ENCODE data around the gene CD3D.
"Not testable (repeated sequence)": the region's sequence is repeated elsewhere in the genome, so short reads cannot be mapped to it uniquely, and the experiment has no call there.

CD3D gene

DNA sequence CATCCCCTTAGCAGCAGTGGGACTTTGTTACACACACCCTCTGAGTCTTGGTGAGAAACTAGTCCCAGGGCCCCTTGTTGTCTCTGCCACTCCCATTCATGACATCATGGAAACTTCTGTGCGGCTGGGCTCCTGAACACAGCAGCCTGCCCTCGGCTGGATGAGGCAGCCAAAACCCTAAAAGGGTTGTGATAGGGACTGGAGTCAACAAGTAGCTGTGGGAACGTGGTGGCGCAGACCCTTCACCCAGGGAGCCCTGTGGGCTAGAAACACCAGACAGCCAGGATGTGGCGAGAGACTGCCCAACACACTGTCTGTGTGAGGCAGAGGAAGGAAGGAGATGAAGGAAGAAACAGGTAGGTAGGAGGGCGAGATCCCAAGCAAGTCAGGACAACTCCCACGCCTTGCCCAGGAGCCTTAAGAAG lies 3.9 kb downstream of the CD3D start:
- DNase-seq: no peak

DNA sequence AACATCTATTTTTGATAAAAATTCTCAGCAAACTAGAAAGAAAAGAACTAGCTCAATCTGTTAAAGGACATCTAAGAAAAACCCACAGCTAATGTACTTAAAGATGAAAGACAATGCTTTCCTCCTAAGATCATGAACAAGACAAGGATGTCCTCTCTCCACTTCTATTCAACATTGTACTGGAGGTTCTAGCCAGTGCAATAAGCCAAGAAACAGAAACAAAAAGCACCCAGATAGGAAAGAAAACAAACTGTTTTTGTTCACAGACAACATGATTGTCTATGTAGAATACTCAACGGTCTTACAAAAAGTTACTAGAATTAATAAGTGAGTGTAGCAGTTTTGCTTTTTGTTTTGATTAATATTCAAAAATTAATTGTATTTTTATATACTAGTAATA lies 7.8 kb downstream of the CD3D start:
- no peak for DNase-seq

DNA sequence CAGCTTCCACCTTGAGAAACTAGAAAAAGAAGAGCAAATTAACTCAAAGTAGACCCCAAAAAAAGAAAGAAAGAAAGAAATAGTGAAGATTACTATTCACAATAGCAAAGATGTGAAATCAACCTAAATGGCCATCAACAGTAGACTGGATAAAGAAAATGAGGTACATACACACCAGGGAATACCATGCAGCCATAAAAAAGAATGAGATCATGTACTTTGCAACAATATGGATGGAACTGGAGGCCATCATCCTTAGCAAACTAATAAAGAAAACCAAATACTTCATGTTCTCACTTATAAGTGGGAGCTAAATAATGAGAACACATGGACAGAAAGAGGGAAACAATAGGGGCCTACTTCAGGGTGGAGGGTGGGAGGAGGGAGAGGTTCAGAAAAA lies 13.8 kb downstream of the CD3D start:
- DNase-seq: no peak

DNA sequence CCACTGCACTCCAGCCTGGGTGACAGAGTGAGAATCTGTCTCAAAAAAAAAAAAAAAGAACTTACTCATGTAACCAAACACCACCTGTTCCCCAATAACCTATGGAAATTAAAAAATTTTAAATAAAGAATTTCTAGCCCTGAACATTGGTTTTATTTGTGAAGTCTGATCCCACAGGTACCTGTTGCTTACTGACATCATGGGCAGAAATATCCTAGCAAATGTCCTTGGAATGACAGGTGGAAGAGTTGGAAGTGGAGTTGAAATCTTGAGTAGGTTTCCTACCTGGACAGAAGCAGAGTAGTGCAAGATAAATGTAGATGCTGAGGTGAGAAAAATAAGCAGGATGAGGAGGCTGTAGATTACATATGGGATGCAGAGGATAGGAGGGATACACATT lies 17.2 kb downstream of the CD3D start:
- no peak for DNase-seq

DNA sequence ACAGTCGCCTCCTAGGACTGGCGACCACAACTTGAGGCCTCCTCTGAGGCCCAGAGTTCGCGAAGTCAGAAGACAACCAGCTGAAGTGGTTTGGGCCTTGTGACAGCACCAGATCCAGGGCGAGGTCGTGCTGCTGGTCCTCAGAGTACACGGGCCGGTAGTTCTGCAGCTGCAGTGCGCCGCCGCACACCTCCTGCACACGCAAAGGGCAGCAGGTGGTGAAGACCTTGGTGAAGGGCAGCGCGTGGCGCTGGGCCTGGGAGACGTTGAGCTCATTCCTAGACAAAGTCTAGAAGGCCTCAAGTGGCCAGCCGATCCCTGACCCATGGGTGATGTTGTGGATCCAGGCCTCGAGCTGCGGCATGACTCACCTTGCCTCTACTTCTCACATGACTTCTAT lies 19.8 kb downstream of the CD3D start:
- no peak for DNase-seq

DNA sequence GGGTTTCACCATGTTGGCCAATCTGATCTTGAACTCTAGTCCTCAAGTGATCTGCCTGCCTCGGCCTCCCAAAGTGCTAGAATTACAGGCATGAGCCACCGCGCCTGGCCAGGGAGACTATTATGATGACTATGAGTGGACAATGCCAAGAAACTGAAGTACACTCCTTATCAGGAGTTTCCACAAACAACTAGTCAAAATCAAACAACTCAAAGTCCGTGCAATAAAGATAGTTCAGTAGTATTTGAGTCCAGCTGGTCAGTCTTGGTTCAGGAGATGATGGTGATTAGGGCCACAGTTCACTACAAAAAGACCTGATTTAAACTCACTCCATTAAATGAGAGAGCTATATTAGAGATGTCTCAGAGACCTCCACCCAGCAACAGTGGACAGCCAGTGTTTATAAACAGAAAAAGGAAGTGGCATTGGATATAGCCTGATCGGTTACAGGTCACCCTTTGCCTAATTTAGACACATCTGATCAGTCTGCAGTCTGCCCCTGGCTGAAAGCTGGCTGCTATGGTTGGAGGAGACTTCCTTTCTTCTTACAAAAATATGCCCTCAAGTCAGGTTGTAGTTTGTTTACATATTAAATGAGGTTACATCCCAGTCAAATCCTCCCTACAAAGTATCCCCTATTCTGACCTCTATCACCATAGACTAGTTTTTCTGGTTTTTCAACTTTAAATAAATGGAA lies 21.0 kb downstream of the CD3D start:
- DNase-seq: no peak

DNA sequence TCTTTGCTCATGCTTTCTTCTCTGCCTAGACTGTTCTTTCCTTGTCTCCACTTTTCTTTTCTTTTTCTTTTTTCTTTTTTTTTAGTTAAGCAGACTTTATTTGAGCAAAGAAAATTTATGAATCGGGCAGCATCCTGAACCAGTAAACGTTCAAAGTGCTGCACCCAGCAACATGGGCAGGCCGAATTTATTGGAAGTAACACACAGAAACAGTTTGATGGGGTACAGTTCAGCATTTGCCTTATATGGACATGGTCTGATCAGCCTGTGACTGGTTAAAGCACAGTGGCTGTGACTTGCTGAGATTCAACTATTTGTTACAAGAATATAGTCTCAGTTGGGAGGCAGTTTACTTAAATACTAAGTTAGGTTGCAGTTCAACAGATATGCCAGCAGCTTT lies 22.0 kb downstream of the CD3D start:
- DNase-seq: no peak

DNA sequence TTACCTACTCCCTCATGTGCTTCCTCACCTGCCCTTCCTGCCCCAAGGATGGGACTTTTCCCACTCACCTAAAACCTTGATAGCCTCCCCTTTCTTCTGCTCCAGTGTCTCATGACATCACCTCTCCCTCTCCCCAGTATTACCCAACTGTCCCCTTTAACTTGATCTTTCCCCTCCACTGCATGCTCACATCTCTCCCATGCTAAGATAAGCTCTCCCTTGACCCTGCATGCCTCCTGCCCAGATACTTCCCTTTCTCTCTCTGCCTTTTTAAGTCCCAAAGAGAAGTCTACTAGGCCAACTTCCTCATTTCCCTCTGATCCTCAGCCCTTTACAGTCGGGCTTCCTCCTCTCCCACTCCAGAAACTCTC lies 23.2 kb downstream of the CD3D start:
- DNase-seq: no peak

DNA sequence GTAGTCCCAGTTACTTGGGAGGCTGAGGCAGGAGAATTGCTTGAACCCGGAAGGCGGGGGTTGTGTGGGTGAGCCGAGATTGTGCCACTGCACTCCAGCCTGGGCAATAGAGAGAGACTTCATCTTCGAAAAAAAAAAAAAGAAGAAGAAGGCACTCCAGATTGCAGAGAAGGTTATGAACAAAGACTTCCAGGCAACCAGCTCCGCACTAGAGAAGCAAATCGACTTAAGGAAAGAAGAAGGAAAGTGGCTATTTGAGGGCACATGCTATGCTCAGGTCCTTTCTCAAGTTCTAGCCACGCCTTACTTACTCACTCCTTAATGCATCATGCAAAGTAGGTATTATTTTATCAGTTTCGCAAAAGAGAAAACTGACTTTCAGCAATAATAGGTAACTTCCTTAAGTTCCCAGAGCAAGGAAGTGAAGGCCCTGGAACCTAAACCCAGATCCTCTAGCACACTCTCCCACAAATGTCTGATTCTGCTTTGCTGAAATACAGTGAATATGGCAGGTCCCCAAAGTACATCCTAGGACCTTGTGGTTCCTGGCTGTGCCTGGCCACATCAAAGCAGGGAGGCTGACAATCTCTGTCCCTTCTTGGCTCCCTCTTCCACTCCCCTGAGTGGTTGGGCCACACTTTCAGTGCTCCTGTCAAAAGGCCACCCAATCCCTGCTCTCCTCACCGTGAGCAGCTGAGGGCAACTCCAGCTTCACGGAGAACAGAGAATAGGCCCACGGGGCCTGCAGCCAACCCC lies 23.7 kb downstream of the CD3D start:
- DNase-seq: no peak

DNA sequence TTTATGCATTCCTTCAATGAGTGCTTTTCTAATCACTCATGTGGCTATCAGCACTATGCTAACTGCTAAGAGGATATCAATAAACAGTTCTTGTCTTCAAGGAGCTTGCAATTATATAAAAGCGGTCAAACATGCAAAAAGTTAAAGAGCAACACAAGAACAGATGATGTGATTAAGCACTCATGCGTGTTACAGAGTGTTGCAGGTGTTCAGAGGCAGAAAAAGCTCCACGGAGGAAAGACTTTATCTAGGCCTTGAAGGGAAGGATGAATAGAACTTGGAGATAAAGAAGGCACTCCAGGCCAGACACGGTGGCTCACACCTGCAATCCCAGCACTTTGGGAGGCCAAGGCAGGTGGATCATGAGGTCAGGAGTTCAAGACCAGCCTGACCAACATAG lies 24.4 kb downstream of the CD3D start:
- DNase-seq: no peak

DNA sequence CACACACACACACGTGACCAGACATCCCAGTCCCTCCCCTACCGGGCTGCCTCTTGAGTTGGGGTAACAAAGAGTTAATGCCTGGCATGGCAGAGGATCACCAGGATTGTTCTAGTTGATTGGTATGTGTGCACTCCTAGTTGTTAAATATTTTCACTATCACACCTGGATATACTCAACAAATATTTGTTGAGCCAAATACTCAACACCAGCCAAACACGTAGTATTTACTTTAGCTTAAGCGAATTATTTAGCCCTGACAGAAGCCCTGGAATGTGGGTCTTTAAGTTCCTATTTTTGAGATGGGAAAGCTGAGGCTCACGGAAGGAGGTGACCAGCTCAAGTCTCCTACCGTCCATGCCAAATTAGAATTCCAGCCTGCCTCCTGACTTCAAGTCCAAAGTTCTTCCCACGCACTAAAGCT lies 27.5 kb downstream of the CD3D start:
- no peak for DNase-seq

DNA sequence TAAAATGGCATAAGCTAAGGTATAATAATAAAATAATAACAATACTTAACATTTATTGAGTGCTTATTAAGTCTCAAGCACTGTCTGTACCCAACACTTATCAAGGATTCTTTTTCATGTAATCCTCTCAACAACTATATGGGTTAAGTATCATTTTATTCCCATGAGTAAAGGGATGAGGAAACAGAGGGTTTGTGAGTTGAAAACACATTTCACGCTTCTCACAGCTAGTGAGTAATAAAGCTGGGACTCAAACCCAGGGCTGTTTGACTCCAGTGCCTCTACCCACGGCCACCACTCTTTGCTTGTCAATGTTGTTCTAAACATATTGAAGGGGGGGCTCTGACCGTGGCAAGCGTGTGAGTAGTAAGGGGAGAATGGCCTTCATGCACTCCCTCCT lies 29.3 kb downstream of the CD3D start:
- peak; percentile 53 to 77 for DNase-seq

DNA sequence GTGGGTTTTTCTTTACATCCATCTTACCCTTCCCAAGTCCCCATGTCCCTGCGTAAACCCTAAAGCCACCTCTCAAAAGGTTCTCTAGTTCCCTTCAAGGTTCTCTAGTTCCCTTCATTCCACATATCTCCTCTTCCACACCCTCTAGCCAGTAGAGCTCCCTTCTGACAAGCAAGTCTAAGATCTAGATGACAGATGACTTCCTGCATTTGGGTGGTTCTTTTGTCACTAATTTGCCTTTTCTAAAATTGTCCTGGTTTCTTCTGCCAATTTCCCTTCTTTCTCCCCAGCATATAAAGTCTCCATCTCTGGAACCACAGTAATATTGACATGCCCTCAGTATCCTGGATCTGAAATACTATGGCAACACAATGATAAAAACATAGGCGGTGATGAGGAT lies 30.2 kb downstream of the CD3D start:
- DNase-seq: no peak

DNA sequence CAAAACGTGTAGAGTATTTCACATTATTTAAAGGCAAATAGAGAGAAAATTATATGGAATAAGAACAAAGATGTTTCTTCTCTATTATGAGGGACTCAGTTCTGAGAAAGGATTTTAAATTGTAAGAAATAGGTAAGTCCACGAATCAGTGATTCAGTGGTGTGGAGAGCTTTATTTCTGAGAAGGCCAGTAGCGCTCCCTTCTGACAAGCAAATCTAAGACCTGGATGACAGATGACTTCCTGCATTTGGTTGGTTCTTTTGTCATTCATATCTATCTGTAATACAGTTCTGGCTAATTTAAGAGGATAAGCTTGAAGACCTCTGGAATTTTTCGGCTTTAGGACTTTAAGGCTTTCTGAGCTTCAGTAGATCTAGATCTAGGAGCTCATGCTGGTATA lies 31.0 kb downstream of the CD3D start:
- no peak for DNase-seq

DNA sequence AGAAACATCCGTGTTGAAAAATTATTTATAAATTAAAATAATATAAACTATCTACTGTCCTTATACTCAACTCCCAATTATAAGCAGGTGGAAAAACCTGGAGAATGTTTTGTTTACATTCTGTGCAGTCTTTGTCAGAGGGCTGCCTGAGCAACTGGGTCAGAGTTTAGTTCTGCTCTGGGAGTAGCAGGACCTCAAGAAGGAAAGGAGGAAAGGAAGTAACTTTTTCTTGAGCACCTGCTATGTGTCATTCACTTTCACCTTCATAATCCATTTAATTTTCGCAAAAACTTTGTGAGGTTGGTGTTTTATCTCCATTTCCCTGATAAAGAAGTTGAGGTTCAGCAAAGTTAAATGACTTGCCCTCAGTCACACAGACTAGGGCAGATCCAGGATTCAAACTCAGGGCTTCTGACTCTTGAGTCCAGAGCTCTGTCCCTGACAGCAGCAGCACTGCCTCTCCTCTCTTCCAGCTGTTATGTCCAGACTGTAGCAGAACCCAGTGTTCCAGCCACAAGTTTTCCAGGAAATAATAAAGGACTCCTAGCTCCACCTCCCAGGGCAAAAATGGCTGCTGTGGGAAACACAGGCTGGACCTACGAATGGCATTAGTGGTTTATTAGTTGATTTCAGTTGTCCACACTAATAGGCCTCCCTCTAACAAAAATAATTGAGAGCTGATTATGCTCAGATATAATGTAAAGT lies 31.6 kb downstream of the CD3D start:
- no peak for DNase-seq

DNA sequence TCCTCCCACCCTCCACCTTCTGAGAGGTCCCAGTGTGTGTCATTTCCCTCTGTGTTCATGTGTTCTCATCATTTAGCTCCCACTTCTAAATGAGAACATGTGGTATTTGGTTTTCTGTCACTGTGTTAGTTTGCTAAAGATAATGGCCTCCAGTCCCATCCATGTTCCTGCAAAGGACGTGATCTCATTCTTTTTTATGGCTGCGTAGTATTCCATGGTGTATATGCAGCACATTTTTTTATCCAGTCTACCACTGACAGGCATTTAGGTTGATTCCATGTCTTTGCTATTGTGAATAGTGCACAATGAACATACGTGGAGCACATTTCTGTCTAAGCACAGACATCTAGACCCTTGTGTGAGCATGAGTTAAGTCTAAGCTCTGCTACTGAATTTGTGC lies 32.2 kb downstream of the CD3D start:
- DNase-seq: no peak

DNA sequence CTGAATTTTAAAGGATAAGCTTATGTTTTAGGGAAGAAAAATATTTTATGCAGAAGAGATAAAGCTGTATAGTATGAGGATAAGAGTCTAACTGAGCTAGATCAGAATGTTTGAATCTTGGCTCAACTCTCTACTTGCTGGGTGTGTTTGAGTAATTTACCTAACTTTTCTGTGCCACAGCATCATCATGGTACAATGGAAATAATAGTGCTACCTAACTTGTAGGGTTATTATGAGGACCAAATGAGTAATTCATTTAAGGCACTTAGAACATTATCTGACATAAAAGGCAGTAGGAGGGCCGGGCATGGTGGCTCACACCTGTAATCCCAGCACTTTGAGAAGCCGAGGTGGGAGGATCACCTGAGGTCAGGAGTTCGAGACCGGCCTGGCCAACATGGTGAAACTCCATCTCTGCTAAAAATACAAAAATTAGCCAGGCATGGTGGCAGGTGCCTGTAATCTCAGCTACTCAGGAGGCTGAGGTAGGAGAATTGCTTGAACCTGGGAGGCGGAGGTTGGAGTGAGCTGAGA lies 33.4 kb downstream of the CD3D start:
- not testable (repeated sequence) for DNase-seq

DNA sequence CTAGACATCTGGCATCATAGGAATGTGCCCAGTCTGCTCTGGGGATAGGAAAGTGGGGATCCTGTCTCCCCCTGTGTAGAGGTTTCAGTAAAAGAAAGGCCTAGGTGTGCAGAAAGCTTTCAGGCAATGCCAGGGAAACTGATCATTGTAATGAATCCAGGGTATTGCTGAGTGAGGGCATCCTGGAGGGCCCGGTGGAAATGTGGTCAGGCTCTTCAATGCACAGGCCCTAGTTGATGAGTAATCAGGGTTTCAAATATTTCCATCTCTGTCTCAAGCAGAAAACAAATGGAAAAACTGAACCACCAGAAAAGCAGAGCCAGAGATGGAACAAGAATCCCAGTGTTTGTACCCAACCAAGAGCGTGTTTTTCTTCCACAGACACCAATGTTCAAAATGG lies 35.9 kb downstream of the CD3D start:
- no peak for DNase-seq

DNA sequence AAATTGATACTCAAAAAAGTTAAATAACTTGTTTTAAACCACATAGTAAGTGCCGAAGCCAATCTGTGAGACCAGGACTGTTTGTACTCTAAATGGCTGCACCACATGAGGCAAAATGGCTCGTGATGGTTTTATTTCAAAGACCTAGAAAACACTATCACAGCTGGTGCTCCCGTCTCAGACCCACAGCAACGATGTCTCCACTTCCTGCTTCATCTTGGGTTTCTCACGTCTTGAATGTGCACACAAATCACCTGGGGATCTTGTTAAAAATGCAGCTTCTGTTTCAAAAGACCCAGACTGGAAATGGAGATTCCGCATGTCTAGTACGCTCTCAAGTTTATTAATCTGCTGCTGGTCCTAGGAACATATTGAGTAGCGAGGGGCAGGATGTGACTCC lies 36.8 kb downstream of the CD3D start:
- DNase-seq: no peak

DNA sequence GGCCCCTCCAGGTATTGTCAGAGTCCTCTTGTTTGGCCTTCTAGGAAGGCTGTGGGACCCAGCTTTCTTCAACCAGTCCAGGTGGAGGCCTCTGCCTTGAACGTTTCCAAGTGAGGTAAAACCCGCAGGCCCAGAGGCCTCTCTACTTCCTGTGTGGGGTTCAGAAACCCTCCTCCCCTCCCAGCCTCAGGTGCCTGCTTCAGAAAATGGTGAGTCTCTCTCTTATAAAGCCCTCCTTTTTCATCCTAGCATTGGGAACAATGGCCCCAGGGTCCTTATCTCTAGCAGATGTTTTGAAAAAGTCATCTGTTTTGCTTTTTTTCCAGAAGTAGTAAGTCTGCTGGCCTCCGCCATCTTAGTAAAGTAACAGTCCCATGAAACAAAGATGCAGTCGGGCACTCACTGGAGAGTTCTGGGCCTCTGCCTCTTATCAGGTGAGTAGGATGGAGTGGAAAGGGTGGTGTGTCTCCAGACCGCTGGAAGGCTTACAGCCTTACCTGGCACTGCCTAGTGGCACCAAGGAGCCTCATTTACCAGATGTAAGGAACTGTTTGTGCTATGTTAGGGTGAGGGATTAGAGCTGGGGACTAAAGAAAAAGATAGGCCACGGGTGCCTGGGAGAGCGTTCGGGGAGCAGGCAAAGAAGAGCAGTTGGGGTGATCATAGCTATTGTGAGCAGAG lies 37.8 kb downstream of the CD3D start, which contains the start of gene CD3E:
CD3E (plus strand) TSS at position 163 of the 681 bp plus-strand sequence; CDS start at position 386, 223 bp downstream.
- no peak for DNase-seq

DNA sequence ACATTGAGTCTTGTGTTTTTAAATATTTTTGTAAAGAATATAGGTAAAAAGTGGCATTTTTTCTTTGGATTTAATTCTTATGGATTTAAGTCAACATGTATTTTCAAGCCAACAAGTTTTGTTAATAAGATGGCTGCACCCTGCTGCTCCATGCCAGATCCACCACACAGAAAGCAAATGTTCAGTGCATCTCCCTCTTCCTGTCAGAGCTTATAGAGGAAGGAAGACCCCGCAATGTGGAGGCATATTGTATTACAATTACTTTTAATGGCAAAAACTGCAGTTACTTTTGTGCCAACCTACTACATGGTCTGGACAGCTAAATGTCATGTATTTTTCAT lies 38.3 kb downstream of the CD3D start:
- DNase-seq: no peak

DNA sequence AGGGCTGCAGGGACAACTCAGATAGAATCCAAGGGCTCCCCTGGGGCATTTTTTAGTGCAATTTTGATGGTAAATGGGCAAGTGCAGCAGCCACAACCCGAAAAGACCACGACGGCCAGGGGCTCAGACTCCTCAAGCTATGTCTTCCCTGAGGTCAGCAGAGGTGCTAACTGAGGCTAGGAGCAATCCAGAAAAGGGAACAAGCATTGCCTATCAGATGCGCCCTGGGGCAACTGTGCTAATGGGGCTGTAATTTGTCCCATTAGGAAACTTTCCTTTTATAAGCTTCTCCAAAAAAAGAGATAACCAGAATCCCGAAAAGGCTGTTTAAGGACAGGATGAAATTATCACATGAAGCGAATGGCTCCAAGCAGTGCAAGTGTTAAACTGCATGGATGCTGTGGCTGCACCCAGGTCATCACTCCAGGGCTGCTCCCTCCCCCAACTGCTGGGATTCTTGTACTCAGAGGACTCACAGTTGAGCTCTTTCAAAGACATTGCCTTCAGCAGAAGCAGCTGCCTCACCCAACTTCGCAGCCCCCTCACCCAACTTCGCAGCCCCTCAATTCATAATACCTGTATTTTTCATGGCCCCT lies 40.8 kb downstream of the CD3D start:
- no peak for DNase-seq

Measured in NCI-H524 (cell line).